ENCODE results near the gene SYDE1.

Gene SYDE1

DNA sequence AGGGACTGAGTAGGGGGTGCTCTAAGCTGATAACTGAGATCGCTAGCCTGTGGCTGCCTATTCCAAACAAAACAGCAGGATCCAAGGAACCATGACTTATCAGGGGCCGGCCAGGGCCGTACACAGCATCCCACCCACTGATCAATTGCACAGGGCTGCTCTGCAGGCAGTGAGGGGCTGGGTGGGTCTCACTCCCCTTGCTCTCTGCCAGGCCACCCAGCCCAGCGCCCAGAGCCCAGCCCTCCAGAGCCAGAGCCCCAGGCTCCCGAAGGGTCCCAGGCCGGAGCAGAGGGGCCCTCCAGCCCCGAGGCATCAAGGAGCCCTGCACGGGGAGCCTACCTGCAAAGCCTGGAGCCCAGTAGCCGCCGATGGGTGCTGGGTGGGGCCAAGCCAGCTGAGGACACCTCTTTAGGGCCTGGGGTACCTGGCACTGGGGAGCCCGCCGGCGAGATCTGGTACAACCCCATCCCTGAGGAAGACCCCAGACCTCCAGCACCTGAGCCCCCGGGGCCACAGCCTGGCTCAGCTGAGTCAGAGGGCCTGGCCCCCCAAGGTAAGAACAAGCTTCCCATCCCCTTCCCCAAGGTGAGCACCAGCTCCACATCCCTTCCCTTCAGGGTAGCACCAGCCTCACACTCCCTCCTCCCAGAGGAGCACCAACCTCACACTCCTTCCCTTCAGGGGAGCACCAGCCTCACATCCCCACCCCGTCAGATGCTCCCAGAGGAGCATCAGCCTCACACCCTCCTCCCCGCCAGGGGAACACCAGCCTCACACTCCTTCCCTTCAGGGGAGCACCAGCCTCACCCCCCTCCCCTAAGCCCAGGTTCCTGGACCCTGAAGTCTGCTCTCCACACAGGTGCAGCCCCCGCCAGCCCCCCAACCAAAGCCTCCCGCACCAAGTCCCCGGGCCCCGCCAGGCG lies 1.9 kb downstream of the SYDE1 start:
- Histone ChIP-seq H3K27me3 (replicated peaks; ENCODE audit: insufficient read depth, low read length) (peaks cover 63% of the 10 kb centered on the region), H3K9me3 (replicated peaks; ENCODE audit: insufficient read depth, low read length) (no peaks in the 10 kb centered on the region), H3F3A (ENCODE audit: insufficient read depth, low read length) (no peaks in the 10 kb centered on the region), H3K36me3 (replicated peaks; ENCODE audit: insufficient read depth, low read length) (no peaks in the 10 kb centered on the region), H3K4me3 (ENCODE audit: low read length) (no peak overlapping the region), H3K9ac (ENCODE audit: low read length) (no peak overlapping the region), H3K79me2 (ENCODE audit: low read length) (no peaks in the 10 kb centered on the region), H4K20me1 (ENCODE audit: insufficient read depth, low read length) (no peaks in the 10 kb centered on the region), H2AFZ (ENCODE audit: low read length) (no peak overlapping the region), H3K4me1 (ENCODE audit: low read length) (no peaks in the 10 kb centered on the region), H3K27ac (ENCODE audit: low read length) (no peak overlapping the region), H3K9me2 (replicated peaks; ENCODE audit: insufficient read depth, low read length) (no peaks in the 10 kb centered on the region), H3K4me2 (ENCODE audit: low read depth, low read length) (no peak overlapping the region)
- TF ChIP-seq EZH2 (optimal IDR thresholded peaks at IDR 0.05; ENCODE audit: low read depth, low read length) (no peak), EZH2phosphoT487 (IDR thresholded peaks at IDR 0.05; ENCODE audit: low read length) (no peak)
- TF ChIP-seq, protein P1, sequence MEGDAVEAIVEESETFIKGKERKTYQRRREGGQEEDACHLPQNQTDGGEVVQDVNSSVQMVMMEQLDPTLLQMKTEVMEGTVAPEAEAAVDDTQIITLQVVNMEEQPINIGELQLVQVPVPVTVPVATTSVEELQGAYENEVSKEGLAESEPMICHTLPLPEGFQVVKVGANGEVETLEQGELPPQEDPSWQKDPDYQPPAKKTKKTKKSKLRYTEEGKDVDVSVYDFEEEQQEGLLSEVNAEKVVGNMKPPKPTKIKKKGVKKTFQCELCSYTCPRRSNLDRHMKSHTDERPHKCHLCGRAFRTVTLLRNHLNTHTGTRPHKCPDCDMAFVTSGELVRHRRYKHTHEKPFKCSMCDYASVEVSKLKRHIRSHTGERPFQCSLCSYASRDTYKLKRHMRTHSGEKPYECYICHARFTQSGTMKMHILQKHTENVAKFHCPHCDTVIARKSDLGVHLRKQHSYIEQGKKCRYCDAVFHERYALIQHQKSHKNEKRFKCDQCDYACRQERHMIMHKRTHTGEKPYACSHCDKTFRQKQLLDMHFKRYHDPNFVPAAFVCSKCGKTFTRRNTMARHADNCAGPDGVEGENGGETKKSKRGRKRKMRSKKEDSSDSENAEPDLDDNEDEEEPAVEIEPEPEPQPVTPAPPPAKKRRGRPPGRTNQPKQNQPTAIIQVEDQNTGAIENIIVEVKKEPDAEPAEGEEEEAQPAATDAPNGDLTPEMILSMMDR (IDR thresholded peaks at IDR 0.05; ENCODE audit: low read length) = no peak
- no peak for DNase-seq

DNA sequence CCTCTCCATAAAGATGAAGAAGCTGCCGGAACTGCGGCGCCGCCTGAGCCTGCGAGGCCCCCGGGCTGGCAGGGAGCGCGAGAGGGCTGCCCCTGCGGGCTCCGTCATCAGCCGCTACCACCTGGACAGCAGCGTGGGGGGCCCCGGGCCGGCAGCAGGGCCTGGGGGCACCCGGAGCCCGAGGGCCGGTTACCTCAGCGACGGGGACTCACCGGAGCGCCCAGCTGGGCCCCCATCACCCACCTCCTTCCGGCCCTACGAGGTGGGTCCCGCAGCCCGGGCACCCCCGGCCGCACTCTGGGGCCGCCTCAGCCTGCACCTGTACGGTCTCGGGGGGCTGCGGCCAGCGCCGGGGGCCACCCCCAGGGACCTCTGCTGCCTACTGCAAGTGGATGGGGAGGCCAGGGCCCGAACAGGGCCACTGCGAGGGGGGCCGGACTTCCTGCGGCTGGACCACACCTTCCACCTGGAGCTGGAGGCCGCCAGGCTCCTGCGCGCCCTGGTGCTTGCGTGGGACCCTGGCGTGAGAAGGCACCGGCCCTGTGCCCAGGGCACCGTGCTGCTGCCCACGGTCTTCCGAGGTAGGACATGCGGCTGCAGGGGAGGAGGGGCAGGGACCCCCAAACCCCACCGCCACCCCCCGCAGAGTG lies 2.7 kb downstream of the SYDE1 start:
- TF ChIP-seq, protein P1 (IDR thresholded peaks at IDR 0.05; ENCODE audit: low read length) = no peak
- no peak for TF ChIP-seq EZH2phosphoT487 (IDR thresholded peaks at IDR 0.05; ENCODE audit: low read length)
- no peak for TF ChIP-seq EZH2 (optimal IDR thresholded peaks at IDR 0.05; ENCODE audit: low read depth, low read length)
- H3K36me3 ChIP-seq (replicated peaks; ENCODE audit: insufficient read depth, low read length) = no peaks in the 10 kb centered on the region

DNA sequence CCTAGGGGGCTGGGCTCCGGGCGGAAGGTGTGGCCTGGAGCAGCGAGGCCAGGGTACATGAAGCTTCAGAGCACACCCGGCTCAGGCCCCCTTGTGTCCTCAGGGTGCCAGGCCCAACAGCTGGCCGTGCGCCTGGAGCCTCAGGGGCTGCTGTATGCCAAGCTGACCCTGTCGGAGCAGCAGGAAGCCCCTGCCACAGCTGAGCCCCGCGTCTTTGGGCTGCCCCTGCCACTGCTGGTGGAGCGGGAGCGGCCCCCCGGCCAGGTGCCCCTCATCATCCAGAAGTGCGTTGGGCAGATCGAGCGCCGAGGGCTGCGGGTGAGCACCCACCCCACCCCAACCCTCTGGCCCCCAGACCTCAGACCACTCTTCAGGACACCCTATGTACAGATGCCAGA lies 3.2 kb downstream of the SYDE1 start:
- peaks cover 50% of the 10 kb centered on the region for H3K27me3 ChIP-seq (replicated peaks; ENCODE audit: insufficient read depth, low read length)
- H4K20me1 ChIP-seq (ENCODE audit: insufficient read depth, low read length) = no peaks in the 10 kb centered on the region
- no peaks in the 10 kb centered on the region for H3K9me3 ChIP-seq (replicated peaks; ENCODE audit: insufficient read depth, low read length)
- H3K36me3 ChIP-seq (replicated peaks; ENCODE audit: insufficient read depth, low read length) = no peaks in the 10 kb centered on the region
- no peak overlapping the region for H3K4me2 ChIP-seq (ENCODE audit: low read depth, low read length)
- no peaks in the 10 kb centered on the region for H3K79me2 ChIP-seq (ENCODE audit: low read length)
- H3K9ac ChIP-seq (ENCODE audit: low read length) = no peak overlapping the region
- no peak overlapping the region for H3K4me3 ChIP-seq (ENCODE audit: low read length)
- H3K4me1 ChIP-seq (ENCODE audit: low read length) = no peaks in the 10 kb centered on the region
- no peaks in the 10 kb centered on the region for H3F3A ChIP-seq (ENCODE audit: insufficient read depth, low read length)
- TF ChIP-seq EZH2 (optimal IDR thresholded peaks at IDR 0.05; ENCODE audit: low read depth, low read length) = no peak
- TF ChIP-seq, protein P1 (IDR thresholded peaks at IDR 0.05; ENCODE audit: low read length) = no peak
- TF ChIP-seq EZH2phosphoT487 (IDR thresholded peaks at IDR 0.05; ENCODE audit: low read length) = no peak
- DNase-seq = no peak
- no peak overlapping the region for H2AFZ ChIP-seq (ENCODE audit: low read length)
- H3K9me2 ChIP-seq (replicated peaks; ENCODE audit: insufficient read depth, low read length) = no peaks in the 10 kb centered on the region
- no peak overlapping the region for H3K27ac ChIP-seq (ENCODE audit: low read length)

More for the DNA sequence above, 2.7 kb downstream of the SYDE1 start:
- Histone ChIP-seq H3K27me3 (replicated peaks; ENCODE audit: insufficient read depth, low read length) (peaks cover 55% of the 10 kb centered on the region), H3K9me3 (replicated peaks; ENCODE audit: insufficient read depth, low read length) (no peaks in the 10 kb centered on the region), H3K27ac (ENCODE audit: low read length) (no peak overlapping the region), H3K9me2 (replicated peaks; ENCODE audit: insufficient read depth, low read length) (no peaks in the 10 kb centered on the region), H3K4me2 (ENCODE audit: low read depth, low read length) (no peak overlapping the region), H4K20me1 (ENCODE audit: insufficient read depth, low read length) (no peaks in the 10 kb centered on the region), H3K4me1 (ENCODE audit: low read length) (no peaks in the 10 kb centered on the region), H2AFZ (ENCODE audit: low read length) (no peak overlapping the region), H3F3A (ENCODE audit: insufficient read depth, low read length) (no peaks in the 10 kb centered on the region), H3K79me2 (ENCODE audit: low read length) (no peaks in the 10 kb centered on the region), H3K9ac (ENCODE audit: low read length) (no peak overlapping the region), H3K4me3 (ENCODE audit: low read length) (no peak overlapping the region)
- no peak for DNase-seq

Data from MM.1S (cell line).